ENCODE measurements around the gene PSMG4.
"Not testable (repeated sequence)": the region's sequence is repeated elsewhere in the genome, so short reads cannot be mapped to it uniquely, and the experiment has no call there.

Gene PSMG4

GRCh38 chr6:3235486-3235885 lies 23.3 kb upstream of the PSMG4 start:
- no peak overlapping the region for H3K4me3 ChIP-seq (replicated peaks; ENCODE audit: low read depth, low read length)
- no peak for DNase-seq (ENCODE audit: extremely low read depth, low read depth)
- TF ChIP-seq, protein P1, sequence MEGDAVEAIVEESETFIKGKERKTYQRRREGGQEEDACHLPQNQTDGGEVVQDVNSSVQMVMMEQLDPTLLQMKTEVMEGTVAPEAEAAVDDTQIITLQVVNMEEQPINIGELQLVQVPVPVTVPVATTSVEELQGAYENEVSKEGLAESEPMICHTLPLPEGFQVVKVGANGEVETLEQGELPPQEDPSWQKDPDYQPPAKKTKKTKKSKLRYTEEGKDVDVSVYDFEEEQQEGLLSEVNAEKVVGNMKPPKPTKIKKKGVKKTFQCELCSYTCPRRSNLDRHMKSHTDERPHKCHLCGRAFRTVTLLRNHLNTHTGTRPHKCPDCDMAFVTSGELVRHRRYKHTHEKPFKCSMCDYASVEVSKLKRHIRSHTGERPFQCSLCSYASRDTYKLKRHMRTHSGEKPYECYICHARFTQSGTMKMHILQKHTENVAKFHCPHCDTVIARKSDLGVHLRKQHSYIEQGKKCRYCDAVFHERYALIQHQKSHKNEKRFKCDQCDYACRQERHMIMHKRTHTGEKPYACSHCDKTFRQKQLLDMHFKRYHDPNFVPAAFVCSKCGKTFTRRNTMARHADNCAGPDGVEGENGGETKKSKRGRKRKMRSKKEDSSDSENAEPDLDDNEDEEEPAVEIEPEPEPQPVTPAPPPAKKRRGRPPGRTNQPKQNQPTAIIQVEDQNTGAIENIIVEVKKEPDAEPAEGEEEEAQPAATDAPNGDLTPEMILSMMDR (IDR thresholded peaks at IDR 0.05; ENCODE audit: low read depth, low read length, missing control alignments) = no peak

DNA sequence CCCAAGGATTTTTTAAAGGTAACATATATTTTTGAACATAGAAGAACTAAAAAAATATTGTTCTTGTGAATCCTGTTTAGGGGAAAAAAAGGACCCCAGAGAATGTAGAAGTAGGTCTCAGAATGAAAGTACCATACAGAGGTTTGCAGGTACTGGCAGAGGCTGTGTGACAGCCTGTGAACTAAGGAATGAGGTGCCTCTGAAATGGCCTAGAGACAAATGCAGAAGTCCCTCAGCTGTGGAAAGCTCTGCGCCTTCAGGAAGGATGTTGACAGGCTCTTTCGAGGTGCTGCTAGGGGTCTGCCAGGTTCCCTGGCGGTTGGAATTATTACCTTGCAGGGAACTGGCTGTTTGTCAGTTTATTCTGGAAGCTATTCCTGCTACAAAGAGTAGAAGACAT lies 22.7 kb upstream of the PSMG4 start:
- DNase-seq (ENCODE audit: extremely low read depth, low read depth) = no peak
- H3K4me3 ChIP-seq (replicated peaks; ENCODE audit: low read depth, low read length) = no peak overlapping the region
- TF ChIP-seq, protein P1 (IDR thresholded peaks at IDR 0.05; ENCODE audit: low read depth, low read length, missing control alignments) = no peak

DNA sequence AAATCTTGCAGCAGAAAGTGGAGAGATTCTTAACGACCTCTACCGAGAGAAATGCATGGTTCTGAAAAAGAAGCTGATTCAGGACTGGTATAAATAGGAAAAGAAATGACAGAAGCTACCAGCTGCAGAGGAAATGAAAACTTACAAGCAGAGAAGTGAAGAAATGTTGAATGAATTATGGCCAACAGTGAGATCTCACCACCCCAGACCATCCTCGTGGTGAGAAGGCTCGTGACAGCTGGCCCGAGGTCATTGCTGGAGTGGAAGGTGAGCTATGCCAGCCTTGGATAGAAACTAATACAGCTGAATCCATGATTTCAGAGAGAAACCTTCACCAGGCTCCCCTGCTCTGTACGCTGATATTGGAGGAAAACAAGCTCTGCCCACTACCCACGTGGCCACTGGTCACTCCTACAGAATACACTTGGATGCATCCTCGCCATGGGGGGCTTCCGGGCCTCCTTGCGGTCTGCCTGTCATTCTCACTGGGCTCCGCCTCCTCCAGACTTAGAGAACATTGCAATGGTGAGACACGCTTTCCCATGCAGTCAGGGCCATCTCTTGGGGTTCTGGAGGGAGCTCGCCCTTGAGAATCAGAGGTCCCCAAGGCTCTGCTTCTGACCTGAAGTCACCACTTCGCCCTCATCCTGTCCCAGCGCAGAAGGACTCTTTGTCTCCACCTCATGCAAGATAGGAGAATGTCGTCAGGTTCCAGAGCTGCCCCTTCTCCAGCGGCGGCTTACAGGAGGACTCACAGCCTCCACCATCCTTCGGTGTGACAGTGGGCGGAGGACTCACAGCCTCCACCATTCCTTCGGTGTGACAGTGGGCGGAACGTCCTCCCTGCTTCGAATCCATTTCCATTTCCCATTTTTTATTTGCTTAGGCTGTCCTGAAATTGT lies 20.7 kb upstream of the PSMG4 start:
- TF ChIP-seq, protein P1 (IDR thresholded peaks at IDR 0.05; ENCODE audit: low read depth, low read length, missing control alignments) = no peak
- no peak for DNase-seq (ENCODE audit: extremely low read depth, low read depth)
- H3K4me3 ChIP-seq (replicated peaks; ENCODE audit: low read depth, low read length) = no peak overlapping the region

- TF ChIP-seq, protein P1 (IDR thresholded peaks at IDR 0.05; ENCODE audit: low read depth, low read length, missing control alignments) = peak; percentile 18
- H3K4me3 ChIP-seq (replicated peaks; ENCODE audit: low read depth, low read length) = no peak overlapping the region
- no peak for DNase-seq (ENCODE audit: extremely low read depth, low read depth)
These were observed 19.5 kb upstream of the PSMG4 start for GRCh38 chr6:3239110-3239830.

DNA sequence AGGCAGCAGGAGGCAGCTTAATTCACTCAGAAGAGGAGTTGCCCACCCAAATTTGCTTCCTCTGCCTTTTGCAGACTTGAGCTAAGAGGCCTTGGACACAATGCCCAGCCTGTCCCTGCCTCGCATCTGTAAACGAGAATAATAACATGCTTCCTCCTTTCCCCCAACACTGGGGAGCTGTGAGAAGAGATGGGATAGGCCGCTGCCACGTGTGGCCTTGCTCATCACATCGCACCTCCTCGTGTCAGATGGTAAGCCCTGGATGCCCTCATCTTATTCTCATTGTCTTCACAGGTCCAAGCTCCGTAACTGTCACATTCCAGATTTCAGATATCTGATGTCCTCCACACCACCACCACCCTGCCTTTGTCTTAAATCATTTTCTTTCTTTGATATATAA lies 18.2 kb upstream of the PSMG4 start:
- TF ChIP-seq, protein P1 (IDR thresholded peaks at IDR 0.05; ENCODE audit: low read depth, low read length, missing control alignments) = no peak
- no peak overlapping the region for H3K4me3 ChIP-seq (replicated peaks; ENCODE audit: low read depth, low read length)
- no peak for DNase-seq (ENCODE audit: extremely low read depth, low read depth)

DNA sequence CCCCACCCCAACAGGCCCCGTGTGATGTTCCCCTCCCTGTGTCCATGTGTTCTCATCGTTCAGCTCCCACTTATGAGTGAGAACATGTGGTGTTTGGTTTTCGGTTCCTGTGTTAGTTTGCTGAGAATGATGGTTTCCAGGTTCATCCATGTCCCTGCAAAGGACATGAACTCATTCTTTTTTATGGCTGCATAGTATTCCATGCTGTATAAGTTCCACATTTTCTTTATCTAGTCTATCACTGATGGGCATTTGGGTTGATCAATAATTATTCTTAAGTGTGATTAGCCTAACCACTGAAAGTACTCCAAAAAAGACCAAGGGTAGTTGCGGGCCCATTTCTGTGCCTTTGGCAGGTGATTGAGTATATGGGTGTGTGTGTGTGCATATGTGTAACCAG lies 17.0 kb upstream of the PSMG4 start:
- not testable (repeated sequence) for DNase-seq (ENCODE audit: extremely low read depth, low read depth); H3K4me3 ChIP-seq (replicated peaks; ENCODE audit: low read depth, low read length)

GRCh38 chr6:3242768-3243167 lies 16.0 kb upstream of the PSMG4 start:
- no peak for DNase-seq (ENCODE audit: extremely low read depth, low read depth)
- no peak overlapping the region for H3K4me3 ChIP-seq (replicated peaks; ENCODE audit: low read depth, low read length)
- TF ChIP-seq, protein P1 (IDR thresholded peaks at IDR 0.05; ENCODE audit: low read depth, low read length, missing control alignments) = no peak
